ENCODE measurements around the gene AADACL3. TPM values are rescaled to one million over a fixed set of nuclear protein-coding genes. Genes with fewer than 3 reads are reported as not detected.
"Not testable (repeated sequence)": the region's sequence is repeated elsewhere in the genome, so short reads cannot be mapped to it uniquely, and the experiment has no call there.

The AADACL3 gene
- total RNA-seq, 1 donor from 2014 or later = not detected

DNA sequence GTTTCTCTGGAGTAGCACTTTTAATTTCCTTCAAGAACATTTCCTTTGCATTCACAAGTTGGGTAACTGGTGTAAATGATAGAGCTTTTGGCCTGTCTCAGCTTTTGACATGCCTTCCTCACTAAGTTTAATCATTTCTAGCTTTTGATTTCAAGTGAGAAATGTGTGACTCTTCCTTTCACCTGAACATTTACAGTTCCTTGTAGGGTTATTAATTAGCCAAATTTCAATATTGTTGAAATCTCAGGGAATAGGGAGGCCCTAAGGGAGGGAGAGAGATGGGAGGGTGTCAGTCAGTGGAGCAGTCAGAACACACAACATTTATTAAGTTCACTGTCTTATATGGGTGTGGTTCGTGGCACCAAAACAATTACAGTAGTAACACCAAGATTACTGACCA, 14.2 kb downstream of the AADACL3 start:
- no peak for DNase-seq (ENCODE audit: low spot score)

DNA sequence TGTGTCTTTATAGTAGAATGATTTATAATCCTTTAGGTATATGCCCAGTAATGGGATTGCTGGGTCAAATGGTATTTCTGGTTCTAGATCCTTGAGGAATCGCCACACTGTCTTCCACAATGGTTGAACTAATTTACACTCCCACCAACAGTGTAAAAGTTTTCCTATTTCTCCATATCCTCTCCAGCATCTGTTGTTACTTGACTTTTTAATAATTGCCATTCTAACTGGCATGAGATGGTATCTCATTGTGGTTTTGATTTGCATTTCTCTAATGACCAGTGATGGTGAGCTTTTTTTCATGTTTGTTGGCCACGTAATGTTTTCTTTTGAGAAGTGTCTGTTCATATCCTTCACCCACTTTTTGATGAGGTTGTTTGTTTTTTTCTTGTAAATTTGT, 15.2 kb downstream of the AADACL3 start:
- H3K4me3 Mint-ChIP-seq, H3K4me1 Mint-ChIP-seq: not testable (repeated sequence)

More for the DNA sequence above, 14.2 kb downstream of the AADACL3 start:
- no peaks in the 10 kb centered on the region for H3K4me1 ChIP-seq
- Mint-ChIP-seq H3K36me3 (no peaks in the 10 kb centered on the region), H3K27ac (no peak overlapping the region), H3K4me1 (no peaks in the 10 kb centered on the region), H3K9me3 (peaks cover 25% of the 10 kb centered on the region), H3K4me3 (no peak overlapping the region), H3K27me3 (ENCODE audit: insufficient read depth, low read depth) (peaks cover 5% of the 10 kb centered on the region)
- H3K4me3 ChIP-seq = no peak overlapping the region
- H3K4me2 ChIP-seq = no peak overlapping the region
- H3K27me3 ChIP-seq = no peaks in the 10 kb centered on the region
- H3K9ac ChIP-seq = no peak overlapping the region
- H3K27ac ChIP-seq = no peak overlapping the region
- no peak overlapping the region for H2AFZ ChIP-seq (replicated peaks)
- H4K20me1 ChIP-seq (ENCODE audit: low read depth) = no peaks in the 10 kb centered on the region
- TF ChIP-seq, protein P1, sequence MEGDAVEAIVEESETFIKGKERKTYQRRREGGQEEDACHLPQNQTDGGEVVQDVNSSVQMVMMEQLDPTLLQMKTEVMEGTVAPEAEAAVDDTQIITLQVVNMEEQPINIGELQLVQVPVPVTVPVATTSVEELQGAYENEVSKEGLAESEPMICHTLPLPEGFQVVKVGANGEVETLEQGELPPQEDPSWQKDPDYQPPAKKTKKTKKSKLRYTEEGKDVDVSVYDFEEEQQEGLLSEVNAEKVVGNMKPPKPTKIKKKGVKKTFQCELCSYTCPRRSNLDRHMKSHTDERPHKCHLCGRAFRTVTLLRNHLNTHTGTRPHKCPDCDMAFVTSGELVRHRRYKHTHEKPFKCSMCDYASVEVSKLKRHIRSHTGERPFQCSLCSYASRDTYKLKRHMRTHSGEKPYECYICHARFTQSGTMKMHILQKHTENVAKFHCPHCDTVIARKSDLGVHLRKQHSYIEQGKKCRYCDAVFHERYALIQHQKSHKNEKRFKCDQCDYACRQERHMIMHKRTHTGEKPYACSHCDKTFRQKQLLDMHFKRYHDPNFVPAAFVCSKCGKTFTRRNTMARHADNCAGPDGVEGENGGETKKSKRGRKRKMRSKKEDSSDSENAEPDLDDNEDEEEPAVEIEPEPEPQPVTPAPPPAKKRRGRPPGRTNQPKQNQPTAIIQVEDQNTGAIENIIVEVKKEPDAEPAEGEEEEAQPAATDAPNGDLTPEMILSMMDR (IDR thresholded peaks at IDR 0.05) = no peak
- TF ChIP-seq EZH2phosphoT487 (IDR thresholded peaks at IDR 0.05) (no peak), EZH2 (IDR thresholded peaks at IDR 0.05) (no peak)
- no peaks in the 10 kb centered on the region for H3K79me2 ChIP-seq (ENCODE audit: low read depth)
- H3K36me3 ChIP-seq = no peaks in the 10 kb centered on the region
- H3F3A ChIP-seq (ENCODE audit: low read depth) = no peaks in the 10 kb centered on the region
- H3K9me3 ChIP-seq (ENCODE audit: low read depth) = no peaks in the 10 kb centered on the region

DNA sequence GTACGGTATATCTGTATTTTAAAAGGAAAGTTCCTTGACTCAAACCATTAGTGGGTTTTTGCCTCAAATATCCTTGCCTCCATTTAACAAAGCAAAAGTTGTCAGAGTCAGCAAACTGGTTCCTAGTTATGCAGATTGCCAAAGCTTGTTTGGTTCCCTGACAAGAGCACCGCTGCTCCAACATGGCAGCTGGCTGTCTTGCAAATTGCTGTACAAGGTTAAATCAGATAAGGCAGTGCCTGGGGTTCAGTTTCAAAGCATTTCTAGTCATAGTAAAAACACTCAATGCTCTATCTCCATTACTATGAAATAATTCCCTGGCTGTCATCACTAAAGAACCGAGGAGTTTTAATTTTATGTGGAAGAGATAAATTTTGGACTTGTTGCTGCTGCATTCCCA, 18.7 kb downstream of the AADACL3 start:
- peaks cover 17% of the 10 kb centered on the region for H3K9me3 Mint-ChIP-seq
- H3K27me3 Mint-ChIP-seq (ENCODE audit: insufficient read depth, low read depth) = no peaks in the 10 kb centered on the region
- no peaks in the 10 kb centered on the region for H3K36me3 Mint-ChIP-seq
- Histone ChIP-seq H3K27me3 (no peaks in the 10 kb centered on the region), H3K4me3 (no peak overlapping the region), H3K4me1 (no peaks in the 10 kb centered on the region), H3K9me3 (ENCODE audit: low read depth) (no peaks in the 10 kb centered on the region), H3K36me3 (no peaks in the 10 kb centered on the region), H3K9ac (no peak overlapping the region), H4K20me1 (ENCODE audit: low read depth) (no peaks in the 10 kb centered on the region), H3F3A (ENCODE audit: low read depth) (no peaks in the 10 kb centered on the region), H3K27ac (no peak overlapping the region), H2AFZ (replicated peaks) (no peak overlapping the region), H3K4me2 (no peak overlapping the region), H3K79me2 (ENCODE audit: low read depth) (no peaks in the 10 kb centered on the region)
- no peak for TF ChIP-seq EZH2phosphoT487 (IDR thresholded peaks at IDR 0.05)
- TF ChIP-seq EZH2 (IDR thresholded peaks at IDR 0.05) = no peak
- TF ChIP-seq, protein P1 (IDR thresholded peaks at IDR 0.05) = no peak
- H3K4me1 Mint-ChIP-seq = no peaks in the 10 kb centered on the region
- H3K4me3 Mint-ChIP-seq = no peak overlapping the region
- DNase-seq (ENCODE audit: low spot score) = no peak
- no peak overlapping the region for H3K27ac Mint-ChIP-seq

More for the DNA sequence above, 15.2 kb downstream of the AADACL3 start:
- not testable (repeated sequence) for DNase-seq (ENCODE audit: low spot score); H3K27ac Mint-ChIP-seq; H3K27me3 ChIP-seq; H3K9me3 ChIP-seq (ENCODE audit: low read depth); H3K9ac ChIP-seq; H4K20me1 ChIP-seq (ENCODE audit: low read depth); H3K27ac ChIP-seq; H3K27me3 Mint-ChIP-seq (ENCODE audit: insufficient read depth, low read depth); H3K4me3 ChIP-seq; H2AFZ ChIP-seq (replicated peaks); H3K4me1 ChIP-seq; H3K4me2 ChIP-seq; H3K36me3 ChIP-seq; H3K36me3 Mint-ChIP-seq; H3F3A ChIP-seq (ENCODE audit: low read depth); H3K79me2 ChIP-seq (ENCODE audit: low read depth)
- H3K9me3 Mint-ChIP-seq = peaks cover 25% of the 10 kb centered on the region

GRCh38 chr1:12738934-12739333, 23.0 kb downstream of the AADACL3 start:
- Histone ChIP-seq H3K4me1 (no peaks in the 10 kb centered on the region), H3K4me3 (no peak overlapping the region), H2AFZ (replicated peaks) (no peak overlapping the region), H3K9ac (no peak overlapping the region), H3F3A (ENCODE audit: low read depth) (no peaks in the 10 kb centered on the region), H3K4me2 (no peak overlapping the region), H4K20me1 (ENCODE audit: low read depth) (no peaks in the 10 kb centered on the region), H3K27me3 (no peaks in the 10 kb centered on the region), H3K79me2 (ENCODE audit: low read depth) (no peaks in the 10 kb centered on the region), H3K36me3 (no peaks in the 10 kb centered on the region), H3K9me3 (ENCODE audit: low read depth) (no peaks in the 10 kb centered on the region), H3K27ac (no peak overlapping the region)
- Mint-ChIP-seq H3K27me3 (ENCODE audit: insufficient read depth, low read depth) (no peaks in the 10 kb centered on the region), H3K27ac (no peak overlapping the region), H3K4me1 (no peaks in the 10 kb centered on the region), H3K9me3 (peaks cover 2% of the 10 kb centered on the region), H3K4me3 (no peak overlapping the region), H3K36me3 (no peaks in the 10 kb centered on the region)
- no peak for DNase-seq (ENCODE audit: low spot score)
- TF ChIP-seq EZH2 (IDR thresholded peaks at IDR 0.05) (no peak), EZH2phosphoT487 (IDR thresholded peaks at IDR 0.05) (no peak)
- TF ChIP-seq, protein P1 (IDR thresholded peaks at IDR 0.05) = no peak

Data from neural progenitor cell (in vitro differentiated cells).